Measurements from ENCODE around the gene RNF20.
"Not testable (repeated sequence)": the region's sequence is repeated elsewhere in the genome, so short reads cannot be mapped to it uniquely, and the experiment has no call there.

- TF ChIP-seq CTCF (IDR thresholded peaks at IDR 0.05 in 2 of 3, conservative IDR thresholded peaks at IDR 0.05 in 1 of 3; ENCODE audit: borderline replicate concordance in 1 of 3, insufficient read depth in 1 of 3, low read depth in 2 of 3, low read length in 2 of 3) (0 out of 6 replicates have a peak, but pooled peaks of 2 of the 3 experiments have one; percentile 13 to 14), RAD21 (IDR thresholded peaks at IDR 0.05; ENCODE audit: low read depth) (0 out of 2 replicates have a peak, but pooled peaks have one; percentile 16)
- TF ChIP-seq TCF7L2 (IDR thresholded peaks at IDR 0.05; ENCODE audit: borderline replicate concordance, extremely low read depth, insufficient read depth, insufficient read length); POLR2A (IDR thresholded peaks at IDR 0.05; ENCODE audit: borderline replicate concordance, extremely low read depth, insufficient read depth, insufficient read length); YY1 (IDR thresholded peaks at IDR 0.05; ENCODE audit: extremely low read depth, insufficient replicate concordance, low read depth, low read length); EZH2 (IDR thresholded peaks at IDR 0.05); ELF1 (IDR thresholded peaks at IDR 0.05; ENCODE audit: borderline replicate concordance, low read depth); SP1 (IDR thresholded peaks at IDR 0.05; ENCODE audit: low read depth); REST (IDR thresholded peaks at IDR 0.05; ENCODE audit: low read depth); ZNF274 (IDR thresholded peaks at IDR 0.05; ENCODE audit: low read depth, low read length); ZBTB33 (IDR thresholded peaks at IDR 0.05; ENCODE audit: extremely low read depth, insufficient replicate concordance, low read length); CEBPB (IDR thresholded peaks at IDR 0.05; ENCODE audit: low read depth): not testable (repeated sequence)
Observed at GRCh38 chr9:101549472-101550098, 15.9 kb downstream of the RNF20 start.
